ENCODE measurements around the gene RPS6KB1. TPM values are rescaled to one million over a fixed set of nuclear protein-coding genes. Genes with fewer than 3 reads are reported as not detected.

RPS6KB1 gene
- total and polyA plus RNA-seq, 9 of the 15 experiments (the other 6 are each of a cell fraction or from before 2014, with no cell fraction given): 8.8 to 60.7 (median 35.1) TPM

DNA sequence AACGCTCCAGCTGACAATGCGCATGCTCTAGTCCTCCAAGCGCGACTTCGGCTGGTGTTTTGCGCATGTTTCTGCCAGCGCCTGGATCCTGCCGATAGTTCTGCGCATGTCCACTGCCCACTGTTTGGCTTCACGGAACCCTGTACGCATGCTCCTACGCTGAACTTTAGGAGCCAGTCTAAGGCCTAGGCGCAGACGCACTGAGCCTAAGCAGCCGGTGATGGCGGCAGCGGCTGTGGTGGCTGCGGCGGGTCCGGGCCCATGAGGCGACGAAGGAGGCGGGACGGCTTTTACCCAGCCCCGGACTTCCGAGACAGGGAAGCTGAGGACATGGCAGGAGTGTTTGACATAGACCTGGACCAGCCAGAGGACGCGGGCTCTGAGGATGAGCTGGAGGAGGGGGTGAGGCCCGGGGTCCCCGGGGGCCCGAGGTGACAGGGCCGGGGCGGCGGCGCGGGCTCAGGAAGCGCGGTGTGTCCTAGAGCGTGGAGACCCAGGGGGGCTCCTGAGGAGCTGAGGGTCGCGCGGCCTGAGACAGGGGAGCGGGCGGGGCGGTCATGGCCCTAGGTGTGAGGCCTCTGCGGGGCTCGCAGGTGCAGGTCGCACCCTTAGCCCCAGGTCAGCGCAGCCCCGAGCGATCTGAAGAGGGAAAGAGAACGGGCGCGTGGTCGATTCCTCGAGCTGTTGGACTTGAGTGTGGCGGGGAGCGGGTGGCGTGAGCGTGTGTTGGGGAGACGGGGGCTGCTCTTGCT lies at the start of gene RPS6KB1, which contains the start of gene TUBD1 (continued):
- TF ChIP-seq, protein P1, sequence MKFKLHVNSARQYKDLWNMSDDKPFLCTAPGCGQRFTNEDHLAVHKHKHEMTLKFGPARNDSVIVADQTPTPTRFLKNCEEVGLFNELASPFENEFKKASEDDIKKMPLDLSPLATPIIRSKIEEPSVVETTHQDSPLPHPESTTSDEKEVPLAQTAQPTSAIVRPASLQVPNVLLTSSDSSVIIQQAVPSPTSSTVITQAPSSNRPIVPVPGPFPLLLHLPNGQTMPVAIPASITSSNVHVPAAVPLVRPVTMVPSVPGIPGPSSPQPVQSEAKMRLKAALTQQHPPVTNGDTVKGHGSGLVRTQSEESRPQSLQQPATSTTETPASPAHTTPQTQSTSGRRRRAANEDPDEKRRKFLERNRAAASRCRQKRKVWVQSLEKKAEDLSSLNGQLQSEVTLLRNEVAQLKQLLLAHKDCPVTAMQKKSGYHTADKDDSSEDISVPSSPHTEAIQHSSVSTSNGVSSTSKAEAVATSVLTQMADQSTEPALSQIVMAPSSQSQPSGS (CRISPR knock-in tag; IDR thresholded peaks at IDR 0.05): no peak
- TF ChIP-seq ZNF354B (CRISPR knock-in tag; IDR thresholded peaks at IDR 0.05) (no peak), MEIS2 (IDR thresholded peaks at IDR 0.05; ENCODE audit: partially characterized antibody) (peak; percentile 99), ERF (CRISPR knock-in tag; IDR thresholded peaks at IDR 0.05) (0 out of 2 replicates have a peak, but pooled peaks have one; percentile 25), ZNF830 (CRISPR knock-in tag; IDR thresholded peaks at IDR 0.05) (no peak), POLR2G (IDR thresholded peaks at IDR 0.05; ENCODE audit: low read depth, low read length) (peak; percentile 100), CAMTA2 (CRISPR knock-in tag; conservative IDR thresholded peaks at IDR 0.05) (no peak), NFRKB (IDR thresholded peaks at IDR 0.05; ENCODE audit: low read depth) (peak; percentile 69; the same call in 1 of the 2 replicates), PTBP1 (IDR thresholded peaks at IDR 0.05; ENCODE audit: low read depth, low read length) (no peak), ZNF589 (CRISPR knock-in tag; IDR thresholded peaks at IDR 0.05; ENCODE audit: low read depth) (no peak), MTF1 (CRISPR knock-in tag; IDR thresholded peaks at IDR 0.05; ENCODE audit: borderline replicate concordance) (no peak), NCOA1 (IDR thresholded peaks at IDR 0.05; ENCODE audit: low read depth) (no peak), NCOA2 (IDR thresholded peaks at IDR 0.05; ENCODE audit: partially characterized antibody in 2 of 2) (no peak), ELF2 (CRISPR knock-in tag; IDR thresholded peaks at IDR 0.05) (no peak), RFX7 (CRISPR knock-in tag; IDR thresholded peaks at IDR 0.05) (no peak), ZNF184 (CRISPR knock-in tag; IDR thresholded peaks at IDR 0.05) (no peak), ZNF175 (CRISPR knock-in tag; IDR thresholded peaks at IDR 0.05; ENCODE audit: low read depth) (no peak), MEF2D (tag; conservative IDR thresholded peaks at IDR 0.05; ENCODE audit: low read depth) (no peak), TAF9B (IDR thresholded peaks at IDR 0.05; ENCODE audit: partially characterized antibody) (peak; percentile 94), ZNF324 (CRISPR knock-in tag; IDR thresholded peaks at IDR 0.05) (no peak), NR3C1 (CRISPR knock-in tag; IDR thresholded peaks at IDR 0.05) (no peak), SP1 (CRISPR knock-in tag; IDR thresholded peaks at IDR 0.05) (peak; percentile 69), SMARCA5 (IDR thresholded peaks at IDR 0.05) (no peak), KAT7 (CRISPR knock-in tag; IDR thresholded peaks at IDR 0.05; ENCODE audit: borderline replicate concordance) (peak; percentile 79; the same call in 1 of the 2 replicates)
- TF ChIP-seq, protein P2, sequence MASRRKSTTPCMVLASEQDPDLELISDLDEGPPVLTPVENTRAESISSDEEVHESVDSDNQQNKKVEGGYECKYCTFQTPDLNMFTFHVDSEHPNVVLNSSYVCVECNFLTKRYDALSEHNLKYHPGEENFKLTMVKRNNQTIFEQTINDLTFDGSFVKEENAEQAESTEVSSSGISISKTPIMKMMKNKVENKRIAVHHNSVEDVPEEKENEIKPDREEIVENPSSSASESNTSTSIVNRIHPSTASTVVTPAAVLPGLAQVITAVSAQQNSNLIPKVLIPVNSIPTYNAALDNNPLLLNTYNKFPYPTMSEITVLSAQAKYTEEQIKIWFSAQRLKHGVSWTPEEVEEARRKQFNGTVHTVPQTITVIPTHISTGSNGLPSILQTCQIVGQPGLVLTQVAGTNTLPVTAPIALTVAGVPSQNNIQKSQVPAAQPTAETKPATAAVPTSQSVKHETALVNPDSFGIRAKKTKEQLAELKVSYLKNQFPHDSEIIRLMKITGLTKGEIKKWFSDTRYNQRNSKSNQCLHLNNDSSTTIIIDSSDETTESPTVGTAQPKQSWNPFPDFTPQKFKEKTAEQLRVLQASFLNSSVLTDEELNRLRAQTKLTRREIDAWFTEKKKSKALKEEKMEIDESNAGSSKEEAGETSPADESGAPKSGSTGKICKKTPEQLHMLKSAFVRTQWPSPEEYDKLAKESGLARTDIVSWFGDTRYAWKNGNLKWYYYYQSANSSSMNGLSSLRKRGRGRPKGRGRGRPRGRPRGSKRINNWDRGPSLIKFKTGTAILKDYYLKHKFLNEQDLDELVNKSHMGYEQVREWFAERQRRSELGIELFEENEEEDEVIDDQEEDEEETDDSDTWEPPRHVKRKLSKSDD (conservative IDR thresholded peaks at IDR 0.05; ENCODE audit: low read length): no peak
- TF ChIP-seq, protein P3, sequence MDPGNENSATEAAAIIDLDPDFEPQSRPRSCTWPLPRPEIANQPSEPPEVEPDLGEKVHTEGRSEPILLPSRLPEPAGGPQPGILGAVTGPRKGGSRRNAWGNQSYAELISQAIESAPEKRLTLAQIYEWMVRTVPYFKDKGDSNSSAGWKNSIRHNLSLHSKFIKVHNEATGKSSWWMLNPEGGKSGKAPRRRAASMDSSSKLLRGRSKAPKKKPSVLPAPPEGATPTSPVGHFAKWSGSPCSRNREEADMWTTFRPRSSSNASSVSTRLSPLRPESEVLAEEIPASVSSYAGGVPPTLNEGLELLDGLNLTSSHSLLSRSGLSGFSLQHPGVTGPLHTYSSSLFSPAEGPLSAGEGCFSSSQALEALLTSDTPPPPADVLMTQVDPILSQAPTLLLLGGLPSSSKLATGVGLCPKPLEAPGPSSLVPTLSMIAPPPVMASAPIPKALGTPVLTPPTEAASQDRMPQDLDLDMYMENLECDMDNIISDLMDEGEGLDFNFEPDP (CRISPR knock-in tag; IDR thresholded peaks at IDR 0.05): no peak
